HepG2 (cell line): ENCODE measurements around the gene EI24. TPM values are rescaled to one million over a fixed set of nuclear protein-coding genes. Genes with fewer than 3 reads are reported as not detected.

Experiments used
- AHR ChIP-seq: IDR thresholded peaks from 2 replicates; pipeline ENCODE4 v1.6.1; 2018; ENCODE audit warnings: missing genetic modification reagents, missing compliant biosample characterization
- ATF4 ChIP-seq, 2 experiments: fragments of 450-650 bp in 1 of 2; sonication (generic) in 1 of 2; formaldehyde crosslinking; IDR thresholded peaks; 2 replicates each; pipeline versions ENCODE4 v1.5.0 to v1.8.0; 2020 to 2022; ENCODE audit warnings: mild to moderate bottlenecking in 1 of 2, missing genetic modification reagents in 1 of 2
- CCDC6 ChIP-seq: sonication (generic); formaldehyde crosslinking; IDR thresholded peaks from 2 replicates; pipeline ENCODE4 v1.8.1; 2022; ENCODE audit warnings: mild to moderate bottlenecking, missing genetic modification reagents, moderate library complexity
- CERS6 ChIP-seq: sonication (generic); formaldehyde crosslinking; IDR thresholded peaks from 2 replicates; pipeline ENCODE4 v1.5.0; 2020; ENCODE audit warnings: missing genetic modification reagents
- FOXP1 ChIP-seq, 2 experiments: fragments of 450-650 bp in 1 of 2; IDR thresholded peaks; 2 replicates each; pipeline ENCODE4 v1.6.1; 2017 to 2018; ENCODE audit warnings: antibody characterized with exemption in 1 of 2
- GATAD2A ChIP-seq: IDR thresholded peaks from 2 replicates; pipeline ENCODE4 v1.6.1; 2016
- GMEB1 ChIP-seq: sonication (generic); formaldehyde crosslinking; IDR thresholded peaks from 2 replicates; pipeline ENCODE4 v1.5.1; 2020; ENCODE audit warnings: missing genetic modification reagents, mild to moderate bottlenecking, borderline replicate concordance
- PPARG ChIP-seq: conservative IDR thresholded peaks from 2 replicates; pipeline ENCODE4 v1.6.1; 2016; ENCODE audit warnings: missing biosample characterization, missing genetic modification reagents
- RNF2 ChIP-seq: fragments of 450-650 bp; conservative IDR thresholded peaks from 2 replicates; pipeline ENCODE4 v1.6.1; 2016; ENCODE audit warnings: low read depth
- SMC3 ChIP-seq: IDR thresholded peaks from 2 replicates; pipeline ENCODE4 v1.6.1; 2011; ENCODE audit warnings: low read length, improper control_type of control experiment
- SP2 ChIP-seq: sonication (generic); formaldehyde crosslinking; IDR thresholded peaks from 2 replicates; pipeline ENCODE4 v1.5.1; 2020; ENCODE audit warnings: mild to moderate bottlenecking, missing genetic modification reagents
- SRSF9 ChIP-seq: fragments of 200-400 bp; formaldehyde crosslinking; IDR thresholded peaks from 2 replicates; pipeline ENCODE4 v1.6.1; 2018; ENCODE audit warnings: borderline replicate concordance, mild to moderate bottlenecking, low read depth, low read length; ENCODE audit not compliant: insufficient read depth, poor library complexity, severe bottlenecking
- STAG1 ChIP-seq: sonication (generic); formaldehyde crosslinking; IDR thresholded peaks from 2 replicates; pipeline ENCODE4 v1.4.0; 2020; ENCODE audit warnings: missing genetic modification reagents
- TP53 ChIP-seq: sonication (generic); formaldehyde crosslinking; conservative IDR thresholded peaks from 2 replicates; pipeline ENCODE4 v1.4.0; 2020; ENCODE audit warnings: missing genetic modification reagents
- XBP1 ChIP-seq: sonication (generic); formaldehyde crosslinking; IDR thresholded peaks from 2 replicates; pipeline ENCODE4 v1.5.0; 2020; ENCODE audit warnings: missing genetic modification reagents
- ZBTB34 ChIP-seq: sonication (generic); formaldehyde crosslinking; IDR thresholded peaks from 2 replicates; pipeline ENCODE4 v1.8.0; 2022; ENCODE audit warnings: mild to moderate bottlenecking, missing genetic modification reagents
- ZFP1 ChIP-seq: IDR thresholded peaks from 2 replicates; pipeline ENCODE4 v1.6.1; 2016
- ZNF124 ChIP-seq: sonication (generic); formaldehyde crosslinking; IDR thresholded peaks from 2 replicates; pipeline ENCODE4 v1.4.0; 2020; ENCODE audit warnings: missing genetic modification reagents
- ZNF367 ChIP-seq: sonication (generic); formaldehyde crosslinking; IDR thresholded peaks from 2 replicates; pipeline ENCODE4 v1.4.0; 2020; ENCODE audit warnings: missing genetic modification reagents, borderline replicate concordance
- ZNF468 ChIP-seq: sonication (generic); formaldehyde crosslinking; IDR thresholded peaks from 2 replicates; pipeline ENCODE4 v1.8.0; 2022; ENCODE audit warnings: mild to moderate bottlenecking, moderate library complexity, missing genetic modification reagents
- ZNF503 ChIP-seq: sonication (generic); formaldehyde crosslinking; IDR thresholded peaks from 2 replicates; pipeline ENCODE4 v1.4.0; 2020; ENCODE audit warnings: missing genetic modification reagents
- ZNF589 ChIP-seq: sonication (generic); formaldehyde crosslinking; conservative IDR thresholded peaks from 2 replicates; pipeline ENCODE4 v1.8.0; 2022; ENCODE audit warnings: mild to moderate bottlenecking, moderate library complexity, missing genetic modification reagents
- ZNF670 ChIP-seq: sonication (generic); formaldehyde crosslinking; IDR thresholded peaks from 2 replicates; pipeline ENCODE4 v1.8.0; 2022; ENCODE audit warnings: mild to moderate bottlenecking, missing genetic modification reagents, borderline replicate concordance
- ZNF720 ChIP-seq: sonication (generic); formaldehyde crosslinking; IDR thresholded peaks from 2 replicates; pipeline ENCODE4 v1.4.0; 2020; ENCODE audit warnings: missing genetic modification reagents
- polyA plus RNA-seq, 8 experiments: library from polyadenylated mRNA; depleted of rRNA in 3 of 8; stranded (reverse) in 7 of 8; unstranded in 1 of 8; fragments of >200 nt; fragmentation: Illumina TruSeq in 4 of 8; extraction: Trizol in 4 of 8; gene quantifications; 2 replicates each; pipeline versions ENCODE4 v1.2.1 to v1.2.3, GENCODE V29; 2011 to 2016; ENCODE audit warnings: low read depth in 4 of 8, missing spikeins in 1 of 8, mixed read lengths in 1 of 8; ENCODE audit not compliant: insufficient read depth in 1 of 8
- total RNA-seq, 5 experiments: library from RNA; depleted of rRNA; stranded (reverse); fragments of >200 nt; fragmentation: Illumina TruSeq; extraction: Trizol; gene quantifications; 2 replicates each; pipeline ENCODE4 v1.2.3, GENCODE V29; 2016; ENCODE audit warnings: low read depth in 1 of 5

EI24 gene
- total and polyA plus RNA-seq, 2 of the 13 experiments (the other 11 are each of a cell fraction or from before 2014, with no cell fraction given), result 84.7 to 126 TPM

- TF ChIP-seq ZNF468, result no peak
- no peak for TF ChIP-seq SRSF9
- TF ChIP-seq AHR (CRISPR knock-in tag), result no peak
- no peak for TF ChIP-seq ZNF670 (CRISPR knock-in tag)
- TF ChIP-seq XBP1, result no peak
- no peak for TF ChIP-seq FOXP1 (IDR thresholded peaks at IDR 0.05)
- no peak for TF ChIP-seq FOXP1 (CRISPR knock-in tag; IDR thresholded peaks at IDR 0.05)
- TF ChIP-seq CCDC6, result peak; percentile 69
- TF ChIP-seq ZNF589, result no peak
- TF ChIP-seq ZNF503 (CRISPR knock-in tag), result no peak
- 0 out of 2 replicates have a peak, but pooled peaks have one; percentile 53 for TF ChIP-seq ZNF124 (CRISPR knock-in tag)
- TF ChIP-seq ZNF367 (CRISPR knock-in tag), result no peak
- no peak for TF ChIP-seq ATF4 (CRISPR knock-in tag; IDR thresholded peaks at IDR 0.05)
- peak; percentile 4; the same call in 1 of the 2 replicates for TF ChIP-seq SMC3
- TF ChIP-seq ZFP1, result no peak
- peak; percentile 83 for TF ChIP-seq GMEB1
- no peak for TF ChIP-seq TP53
- no peak for TF ChIP-seq GATAD2A
- peak; percentile 83 for TF ChIP-seq RNF2
- no peak; the same call in 1 of the 2 replicates for TF ChIP-seq STAG1 (CRISPR knock-in tag)
- no peak for TF ChIP-seq ZNF720
- peak; percentile 60 for TF ChIP-seq SP2 (CRISPR knock-in tag)
- TF ChIP-seq CERS6 (CRISPR knock-in tag), result no peak
- no peak for TF ChIP-seq ZBTB34 (CRISPR knock-in tag)
- peak; percentile 54; the same call in 1 of the 2 replicates for TF ChIP-seq PPARG (CRISPR knock-in tag)
Observed at GRCh38 chr11:125568970-125569914, at the start of gene EI24 (continued).
